NCI-H146 treated with DMSO at 0.1 percent for 48 hours (cell line): ENCODE data around the gene KAT5.
"Not testable (repeated sequence)": the region's sequence is repeated elsewhere in the genome, so short reads cannot be mapped to it uniquely, and the experiment has no call there.

Source experiments
- DNase-seq: peaks from one replicate; lab custom pipeline; 2025; ENCODE audit not compliant: unreplicated experiment; lab: John Stamatoyannopoulos, UW

KAT5 gene

DNA sequence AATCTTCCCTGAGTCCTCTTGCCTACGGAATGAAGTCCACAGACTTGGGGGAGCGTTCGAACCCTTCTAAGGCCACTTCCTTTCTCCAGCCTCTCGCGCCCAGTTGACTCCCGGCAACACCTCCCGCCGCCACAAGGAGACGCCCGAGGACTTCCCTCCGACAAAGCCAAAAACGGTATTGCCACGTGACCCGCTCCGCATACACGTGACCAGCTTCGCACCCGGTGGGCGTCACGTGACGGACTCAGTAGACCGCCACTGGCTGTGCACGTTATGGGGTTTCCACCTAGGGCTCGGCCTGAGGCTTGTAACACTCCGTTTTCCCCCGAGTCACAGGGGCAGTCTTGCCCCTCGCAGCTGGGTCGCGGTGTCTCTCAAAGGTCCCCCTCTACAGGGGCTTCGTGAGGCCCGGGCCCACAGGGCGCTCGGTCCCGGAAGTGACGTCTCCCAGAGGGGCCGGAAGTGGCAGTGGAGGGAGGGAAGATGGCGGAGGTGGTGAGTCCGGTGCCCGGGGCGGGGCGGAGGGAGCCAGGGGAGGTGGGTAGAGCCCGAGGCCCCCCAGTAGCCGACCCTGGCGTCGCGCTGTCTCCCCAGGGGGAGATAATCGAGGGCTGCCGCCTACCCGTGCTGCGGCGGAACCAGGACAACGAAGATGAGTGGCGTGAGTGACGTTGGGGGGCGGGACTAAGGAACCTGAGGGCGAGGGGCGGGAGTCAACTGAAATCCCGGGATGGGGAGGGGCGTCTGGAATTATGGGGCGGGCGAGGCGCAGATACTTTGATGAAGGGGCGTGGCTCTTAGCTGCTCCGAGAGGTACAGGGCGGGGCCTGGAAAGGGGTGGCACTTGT, at the start of gene KAT5:
Gene KAT5, plus strand, starts transcription at position 468 of the 848 bp plus-strand sequence. Its CDS starts 16 bp downstream, at position 484.
- peak; percentile 94 for DNase-seq

- peak; percentile 75 for DNase-seq
Measured at GRCh38 chr11:65662799-65663638, 49.0 kb upstream of the KAT5 start, which contains the start of gene RELA. RELA (minus strand) TSS chr11:65662916; CDS start chr11:65662832, 84 bp downstream.

- no peak for DNase-seq
Measured at GRCh38 chr11:65663639-65664200, 48.3 kb upstream of the KAT5 start.

GRCh38 chr11:65672180-65672860, 39.7 kb upstream of the KAT5 start:
- no peak for DNase-seq

DNA sequence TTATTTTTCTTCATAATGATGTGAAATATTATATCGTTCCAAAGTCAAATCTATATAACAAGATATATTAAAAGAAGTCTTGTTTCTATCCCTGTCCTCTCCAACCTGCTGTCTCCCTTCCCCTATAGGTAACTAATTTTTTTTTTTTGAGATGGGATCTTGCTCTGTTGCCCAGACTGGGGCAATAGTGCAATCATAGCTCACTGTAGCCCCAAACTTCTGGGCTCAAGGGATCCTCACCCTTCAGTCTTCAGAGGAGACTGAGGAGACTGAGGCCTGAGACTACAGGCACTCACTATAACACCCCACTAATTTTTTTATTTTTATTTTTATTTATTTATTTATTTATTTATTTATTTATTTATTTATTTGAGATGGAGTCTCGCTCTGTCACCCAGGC, 39.1 kb upstream of the KAT5 start:
- no peak for DNase-seq

- DNase-seq = no peak
Measured at GRCh38 chr11:65680192-65680743, 31.8 kb upstream of the KAT5 start.

DNA sequence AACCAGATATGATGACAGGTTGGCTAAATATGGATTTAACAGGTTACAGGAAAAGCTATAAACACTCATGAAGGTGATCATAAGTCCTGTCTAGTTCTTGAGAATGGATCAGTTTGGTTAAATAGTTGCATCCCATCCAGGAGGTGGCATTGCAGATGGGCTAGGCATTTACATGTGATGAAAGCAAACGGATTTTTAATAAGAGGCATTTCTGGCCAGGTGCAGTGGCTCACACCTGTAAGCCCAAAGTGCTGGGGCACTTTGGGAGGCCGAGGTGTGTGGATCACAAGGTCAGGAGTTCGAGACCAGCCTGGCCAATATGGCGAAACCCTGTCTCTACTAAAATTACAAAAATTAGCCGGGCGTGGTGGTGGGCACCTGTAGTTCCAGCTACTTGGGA, 28.6 kb upstream of the KAT5 start:
- DNase-seq = not testable (repeated sequence)

- no peak for DNase-seq
Measured at GRCh38 chr11:65685981-65686380, 26.1 kb upstream of the KAT5 start.

DNA sequence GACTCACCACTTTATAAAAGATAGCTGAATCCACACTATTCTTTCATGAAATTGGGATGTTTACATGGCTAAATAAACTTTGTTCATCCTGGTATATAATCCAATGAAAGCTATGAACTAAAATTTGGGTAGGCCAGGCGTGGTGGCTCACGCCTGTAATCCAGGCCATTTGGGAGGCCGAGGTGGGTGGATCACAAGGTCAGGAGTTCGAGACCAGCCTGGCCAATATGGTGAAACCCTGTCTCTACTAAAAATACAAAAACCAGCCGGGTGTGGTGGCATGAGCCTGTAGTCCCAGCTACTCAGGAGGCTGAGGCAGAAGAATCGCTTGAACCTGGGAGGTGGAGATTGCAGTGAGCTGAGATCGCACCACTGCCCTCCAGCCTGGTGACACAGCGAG, 20.2 kb upstream of the KAT5 start:
- DNase-seq = not testable (repeated sequence)

GRCh38 chr11:65692367-65692766, 19.7 kb upstream of the KAT5 start:
- no peak for DNase-seq

- peak; percentile 64 for DNase-seq
Measured at GRCh38 chr11:65695459-65696241, 16.4 kb upstream of the KAT5 start.

GRCh38 chr11:65696802-65697552, 15.1 kb upstream of the KAT5 start:
- no peak for DNase-seq

- no peak for DNase-seq
Measured at GRCh38 chr11:65698205-65698604, 13.8 kb upstream of the KAT5 start.

GRCh38 chr11:65699306-65699705, 12.7 kb upstream of the KAT5 start:
- no peak for DNase-seq

GRCh38 chr11:65700399-65700798, 11.7 kb upstream of the KAT5 start:
- DNase-seq = no peak

- no peak for DNase-seq
Measured at GRCh38 chr11:65701686-65702085, 10.4 kb upstream of the KAT5 start.

- DNase-seq = no peak
Measured at GRCh38 chr11:65703846-65704245, 8.2 kb upstream of the KAT5 start.

GRCh38 chr11:65706303-65706763, 5.7 kb upstream of the KAT5 start:
- peak; percentile 22 for DNase-seq

DNA sequence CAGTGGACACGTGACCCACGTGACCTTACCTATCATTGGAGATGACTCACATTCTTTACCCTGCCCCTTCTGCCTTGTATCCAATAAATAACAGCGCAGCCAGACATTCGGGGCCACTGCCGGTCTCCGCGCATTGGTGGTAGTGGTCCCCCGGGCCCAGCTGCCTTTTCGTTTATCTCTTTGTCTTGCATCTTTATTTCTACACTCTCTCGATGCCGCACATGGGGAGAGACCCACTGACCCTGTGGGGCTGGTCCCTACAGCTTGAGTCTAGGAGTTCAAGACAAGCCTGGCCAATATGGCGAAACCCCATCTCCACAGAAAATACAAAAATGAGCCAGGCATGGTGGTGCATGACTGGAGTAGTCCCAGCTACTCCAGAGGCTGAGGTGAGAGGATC, 5.0 kb upstream of the KAT5 start:
- DNase-seq = not testable (repeated sequence)
